GM19324 (cell line): ENCODE results near the gene TRAPPC1.

Experiments
- ATAC-seq: cut with Tn5 transposase; IDR thresholded peaks from one replicate; pipeline ENCODE4 v1.9.1; 2021; ENCODE audit warnings: mild to moderate bottlenecking, moderate library complexity; ENCODE audit not compliant: unreplicated experiment, low FRiP score

TRAPPC1 gene

GRCh38 chr17:7881276-7882054 lies 50.3 kb downstream of the TRAPPC1 start:
- ATAC-seq = no peak
